Sigmoid colon (tissue), 7 donors: ENCODE measurements around the gene POLR2B. TPM values are rescaled to one million over a fixed set of nuclear protein-coding genes. Genes with fewer than 3 reads are reported as not detected.
A peak's percentile ranks its signal among the peaks of the same experiment; 100 is the strongest.

Experiments used
- DNase-seq: peaks from one replicate; pipeline ENCODE4 v3.0.0-alpha.2; 2019
- H3K27ac ChIP-seq, 4 donors: fragments of 200-600 bp; sonication (generic); one replicate each; pipeline ENCODE4 v1.5.1; 2016 to 2019; ENCODE audit warnings: mild to moderate bottlenecking in 1 of 4
- H3K27me3 ChIP-seq, 3 donors: fragments of 200-600 bp; sonication (generic); one replicate each; pipeline ENCODE4 v1.5.1; 2019; ENCODE audit warnings: mild to moderate bottlenecking in 1 of 3
- H3K36me3 ChIP-seq, 4 donors: fragments of 200-600 bp; sonication (generic); one replicate each; pipeline ENCODE4 v1.5.1; 2016 to 2019
- H3K4me1 ChIP-seq, 4 donors: fragments of 200-600 bp; sonication (generic); one replicate each; pipeline ENCODE4 v1.5.1; 2017 to 2019
- H3K4me3 ChIP-seq, 4 donors: fragments of 200-600 bp; sonication (generic); one replicate each; pipeline ENCODE4 v1.5.1; 2017 to 2019; ENCODE audit warnings: mild to moderate bottlenecking in 2 of 4, moderate library complexity in 1 of 4
- H3K9me3 ChIP-seq, 4 donors: fragments of 200-600 bp in 3 of 4; sonication (generic) in 3 of 4; one replicate each; pipeline versions ENCODE4 v1.5.1 to v1.6.1; 2013 to 2019
- EP300 ChIP-seq, 4 donors: sonication (generic); formaldehyde crosslinking; IDR thresholded peaks; one replicate each; pipeline ENCODE4 v1.6.1; 2017; ENCODE audit warnings: antibody characterized with exemption in 4 of 4
- POLR2A ChIP-seq, 2 donors: fragments of 450-650 bp; IDR thresholded peaks; one replicate each; pipeline ENCODE4 v1.6.1; 2016; ENCODE audit warnings: antibody characterized with exemption in 2 of 2, mild to moderate bottlenecking in 2 of 2, moderate library complexity in 2 of 2
- POLR2AphosphoS5 ChIP-seq, 4 donors: sonication (generic); formaldehyde crosslinking; IDR thresholded peaks; one replicate each; pipeline ENCODE4 v1.6.1; 2017; ENCODE audit warnings: antibody characterized with exemption in 4 of 4
- WGBS, 2 donors: extraction: QIAGEN DNeasy Blood & Tissue Kit; methylation state at CpG; one replicate each; pipeline ENCODE4 v1.1.7; 2013; 5-methylcytosine and 5-hydroxymethylcytosine counted together
- intact Hi-C: fragments of 100-400 bp; cut with DNase I; formaldehyde crosslinking; loops from one replicate; pipeline ENCODE4 v1.15.1; 2023
- polyA plus RNA-seq, 3 donors: library from polyadenylated mRNA; stranded (reverse); fragments of 200-250 nt; gene quantifications; one replicate each; pipeline ENCODE4 v1.2.3, GENCODE V29; 2013
- total RNA-seq, 4 donors: library from RNA; depleted of rRNA; stranded (reverse); fragments of >200 nt; gene quantifications; one replicate each; pipeline ENCODE4 v1.1.0, GENCODE V29; 2016
- TF ChIP-seq, protein P1 (sequence below), 4 experiments: fragments of 450-650 bp in 3 of 4; fragments of 200-600 bp in 1 of 4; IDR thresholded peaks; one replicate each; pipeline ENCODE4 v1.5.1; 2016 to 2019; ENCODE audit warnings: antibody characterized with exemption in 4 of 4, mild to moderate bottlenecking in 3 of 4, moderate library complexity in 2 of 4
- donor health status: healthy with polysubstance abuse.
- donor health status: Bipolar disorder and iron deficiency.
- donor health status: healthy.

POLR2B gene
- total and polyA plus RNA-seq, 7 donors = 21.6 to 87.8 (median 57.6) TPM

- Histone ChIP-seq H3K4me1 (peaks cover 0 to 46% (median 33%) of the 10 kb centered on the region in 4 donors), H3K4me3 (no peak overlapping the region), H3K9me3 (no peaks in the 10 kb centered on the region), H3K27me3 (no peaks in the 10 kb centered on the region), H3K36me3 (peaks cover 0 to 18% (median 6%) of the 10 kb centered on the region in 4 donors), H3K27ac (no peak overlapping the region)
- WGBS, 2 donors = 81 to 84% methylated on average over 4 of the region's 4 CpGs
- no peak for DNase-seq
- intact Hi-C loops = no loop called here
- TF ChIP-seq POLR2AphosphoS5 (IDR thresholded peaks at IDR 0.05) = no peak
Measured at GRCh38 chr4:56981795-56982201, 3.1 kb downstream of the POLR2B start.

DNA sequence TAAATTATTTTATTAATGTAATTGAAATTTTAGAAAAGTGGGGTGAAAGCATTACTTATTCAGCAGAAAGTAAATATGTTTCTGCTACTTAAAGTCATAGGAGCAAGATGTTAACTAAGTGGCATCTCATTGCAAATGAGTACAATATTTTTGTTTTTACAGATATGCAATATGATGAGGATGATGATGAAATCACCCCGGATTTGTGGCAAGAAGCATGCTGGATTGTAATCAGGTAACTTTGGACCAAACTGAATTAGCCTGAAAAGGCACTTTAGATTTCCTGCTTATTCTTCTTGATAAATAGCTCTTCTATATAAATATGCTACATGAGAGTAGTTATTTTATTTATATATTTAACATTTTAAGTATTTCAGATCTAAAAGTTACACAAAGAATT is 7.5 kb downstream of the POLR2B start:
- DNase-seq = no peak
- no peaks in the 10 kb centered on the region for H3K27me3 ChIP-seq
- intact Hi-C loops = no loop called here
- no peak overlapping the region for H3K27ac ChIP-seq
- no peaks in the 10 kb centered on the region for H3K9me3 ChIP-seq
- H3K4me3 ChIP-seq = no peak overlapping the region
- TF ChIP-seq POLR2A (IDR thresholded peaks at IDR 0.05) = no peak
- TF ChIP-seq, protein P1, sequence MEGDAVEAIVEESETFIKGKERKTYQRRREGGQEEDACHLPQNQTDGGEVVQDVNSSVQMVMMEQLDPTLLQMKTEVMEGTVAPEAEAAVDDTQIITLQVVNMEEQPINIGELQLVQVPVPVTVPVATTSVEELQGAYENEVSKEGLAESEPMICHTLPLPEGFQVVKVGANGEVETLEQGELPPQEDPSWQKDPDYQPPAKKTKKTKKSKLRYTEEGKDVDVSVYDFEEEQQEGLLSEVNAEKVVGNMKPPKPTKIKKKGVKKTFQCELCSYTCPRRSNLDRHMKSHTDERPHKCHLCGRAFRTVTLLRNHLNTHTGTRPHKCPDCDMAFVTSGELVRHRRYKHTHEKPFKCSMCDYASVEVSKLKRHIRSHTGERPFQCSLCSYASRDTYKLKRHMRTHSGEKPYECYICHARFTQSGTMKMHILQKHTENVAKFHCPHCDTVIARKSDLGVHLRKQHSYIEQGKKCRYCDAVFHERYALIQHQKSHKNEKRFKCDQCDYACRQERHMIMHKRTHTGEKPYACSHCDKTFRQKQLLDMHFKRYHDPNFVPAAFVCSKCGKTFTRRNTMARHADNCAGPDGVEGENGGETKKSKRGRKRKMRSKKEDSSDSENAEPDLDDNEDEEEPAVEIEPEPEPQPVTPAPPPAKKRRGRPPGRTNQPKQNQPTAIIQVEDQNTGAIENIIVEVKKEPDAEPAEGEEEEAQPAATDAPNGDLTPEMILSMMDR (IDR thresholded peaks at IDR 0.05) = no peak
- TF ChIP-seq POLR2AphosphoS5 (IDR thresholded peaks at IDR 0.05) = no peak
- TF ChIP-seq EP300 (IDR thresholded peaks at IDR 0.05) = no peak
- 82 to 94% methylated on average over 1 of the region's 1 CpG for WGBS, 2 donors
- H3K36me3 ChIP-seq = peaks cover 0 to 61% (median 18%) of the 10 kb centered on the region in 4 donors
- peaks cover 0 to 19% (median 14%) of the 10 kb centered on the region in 4 donors for H3K4me1 ChIP-seq

- no peak for TF ChIP-seq POLR2A (IDR thresholded peaks at IDR 0.05)
- no peak for TF ChIP-seq EP300 (IDR thresholded peaks at IDR 0.05)
- TF ChIP-seq, protein P1 (IDR thresholded peaks at IDR 0.05) = no peak
- TF ChIP-seq POLR2AphosphoS5 (IDR thresholded peaks at IDR 0.05) = no peak
- no peaks in the 10 kb centered on the region for H3K27me3 ChIP-seq
- peaks cover 0 to 68% (median 21%) of the 10 kb centered on the region in 4 donors for H3K36me3 ChIP-seq
- H3K4me1 ChIP-seq = peaks cover 0 to 12% (median 8%) of the 10 kb centered on the region in 4 donors
- 96% methylated on average over 3 of the region's 3 CpGs for WGBS, 2 donors
- H3K4me3 ChIP-seq = no peak overlapping the region
- intact Hi-C loops = no loop called here
- H3K27ac ChIP-seq = no peak overlapping the region
- no peaks in the 10 kb centered on the region for H3K9me3 ChIP-seq
- no peak for DNase-seq
Measured at GRCh38 chr4:56986952-56987351, 8.3 kb downstream of the POLR2B start.

DNA sequence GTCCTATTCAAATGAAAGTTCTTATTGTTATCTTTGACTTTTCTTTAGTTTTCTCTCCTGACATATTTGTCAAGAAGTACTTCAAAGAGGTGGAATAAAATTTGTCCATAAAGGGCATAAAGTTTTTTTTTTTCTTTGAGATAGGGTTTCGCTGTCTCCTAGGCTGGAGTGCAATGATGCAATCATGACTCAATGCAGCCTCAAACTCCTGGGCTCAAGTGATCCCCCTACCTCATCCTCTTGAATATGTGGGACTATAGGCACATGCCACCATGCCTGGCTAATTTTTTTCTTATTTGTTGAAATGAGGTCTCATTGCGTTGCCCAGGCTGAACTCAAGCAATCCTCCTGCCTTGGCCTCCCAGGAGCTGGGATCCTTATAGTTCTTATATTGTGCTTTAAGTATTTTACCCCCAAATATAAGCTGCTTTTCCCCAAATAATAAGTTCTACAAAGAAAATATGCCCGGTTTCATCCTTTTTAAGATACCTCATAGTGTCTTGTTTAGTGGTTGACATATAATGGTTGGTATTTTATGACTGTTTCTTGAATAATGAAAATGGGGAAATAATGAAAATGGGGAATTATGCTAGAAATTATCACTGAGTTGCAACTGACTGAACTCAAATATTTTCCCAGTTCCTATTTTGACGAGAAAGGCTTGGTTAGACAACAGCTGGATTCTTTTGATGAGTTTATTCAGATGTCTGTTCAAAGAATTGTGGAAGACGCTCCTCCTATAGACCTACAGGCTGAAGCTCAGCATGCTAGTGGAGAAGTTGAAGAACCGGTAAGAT is 11.6 kb downstream of the POLR2B start:
- H3K36me3 ChIP-seq = peaks cover 0 to 88% (median 20%) of the 10 kb centered on the region in 4 donors
- no peaks in the 10 kb centered on the region for H3K9me3 ChIP-seq
- no peak overlapping the region for H3K27ac ChIP-seq
- intact Hi-C loops = no loop called here
- H3K27me3 ChIP-seq = no peaks in the 10 kb centered on the region
- TF ChIP-seq POLR2A (IDR thresholded peaks at IDR 0.05) = no peak
- peaks cover 0 to 5% (median 5%) of the 10 kb centered on the region in 4 donors for H3K4me1 ChIP-seq
- H3K4me3 ChIP-seq = no peak overlapping the region
- no peak for DNase-seq
- 89 to 92% methylated on average over 6 of the region's 6 CpGs for WGBS, 2 donors

GRCh38 chr4:56995525-56995924 is 16.8 kb downstream of the POLR2B start:
- no peak for TF ChIP-seq POLR2A (IDR thresholded peaks at IDR 0.05)
- peak; percentile 44 to 73 (median 57) for TF ChIP-seq POLR2AphosphoS5 (IDR thresholded peaks at IDR 0.05)
- TF ChIP-seq, protein P1 (IDR thresholded peaks at IDR 0.05) = no peak
- peak in 1 of 4 donors; percentile 55 for TF ChIP-seq EP300 (IDR thresholded peaks at IDR 0.05)
- Histone ChIP-seq H3K4me1 (peaks cover 0 to 12% (median 10%) of the 10 kb centered on the region in 4 donors), H3K36me3 (peaks cover 10 to 73% (median 16%) of the 10 kb centered on the region in 4 donors), H3K27ac (peak overlapping the region; percentile 37 to 82 (median 68)), H3K9me3 (no peaks in the 10 kb centered on the region), H3K27me3 (no peaks in the 10 kb centered on the region), H3K4me3 (no peak overlapping the region)
- WGBS, 2 donors = 48 to 71% methylated on average over 7 of the region's 7 CpGs
- intact Hi-C loops = no loop called here
- DNase-seq = peak; percentile 89
